Neural progenitor cell (in vitro differentiated cells): Measurements from ENCODE around the gene ERMP1.

Source experiments
- EZH2 ChIP-seq: fragments of 200-600 bp; sonication (generic); IDR thresholded peaks from 2 replicates; pipeline ENCODE4 v1.6.1; 2017; ENCODE audit warnings: antibody characterized with exemption, mild to moderate bottlenecking, moderate library complexity
- EZH2phosphoT487 ChIP-seq: fragments of 200-600 bp; sonication (generic); IDR thresholded peaks from 2 replicates; pipeline ENCODE4 v1.6.1; 2017; ENCODE audit warnings: antibody characterized with exemption
- TF ChIP-seq, protein P1 (sequence below): fragments of 200-600 bp; sonication (generic); IDR thresholded peaks from 2 replicates; pipeline ENCODE4 v1.5.1; 2017; ENCODE audit warnings: antibody characterized with exemption, mild to moderate bottlenecking

DNA sequence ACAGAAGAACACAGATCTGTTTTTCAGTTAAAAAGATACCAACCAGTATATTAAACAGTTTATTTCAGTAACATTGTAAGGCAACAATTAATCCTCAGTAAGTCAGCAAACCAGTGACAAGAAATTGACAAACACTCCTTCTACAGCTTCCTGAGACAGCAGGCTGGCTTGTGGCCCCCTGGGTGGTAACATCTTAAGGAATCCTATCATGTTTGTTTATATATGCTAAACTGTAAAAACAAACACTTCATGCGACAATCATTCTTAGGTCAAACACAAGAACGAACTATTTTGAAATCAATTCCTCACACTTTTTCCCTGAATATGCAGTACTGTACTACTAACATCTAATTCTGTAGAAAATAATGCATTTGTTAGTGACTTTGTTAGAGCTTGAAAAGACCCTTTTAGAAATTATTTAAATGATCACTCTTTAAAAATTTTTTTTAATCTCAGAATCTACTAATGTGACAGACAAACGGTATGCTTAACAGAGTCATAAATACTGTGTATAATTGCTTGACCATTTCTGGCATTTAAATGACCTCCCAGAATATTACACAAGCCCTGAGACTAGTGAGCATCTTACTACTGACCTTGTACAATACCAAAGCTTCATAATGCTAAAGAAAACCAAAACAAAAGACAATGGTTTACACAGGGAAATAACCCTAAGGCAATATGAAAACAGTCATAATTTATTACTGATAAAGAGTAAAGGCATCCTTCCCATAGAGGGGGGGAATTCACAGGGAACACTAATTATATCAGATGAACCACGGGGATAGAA, 48.2 kb downstream of the ERMP1 start:
- TF ChIP-seq, protein P1, sequence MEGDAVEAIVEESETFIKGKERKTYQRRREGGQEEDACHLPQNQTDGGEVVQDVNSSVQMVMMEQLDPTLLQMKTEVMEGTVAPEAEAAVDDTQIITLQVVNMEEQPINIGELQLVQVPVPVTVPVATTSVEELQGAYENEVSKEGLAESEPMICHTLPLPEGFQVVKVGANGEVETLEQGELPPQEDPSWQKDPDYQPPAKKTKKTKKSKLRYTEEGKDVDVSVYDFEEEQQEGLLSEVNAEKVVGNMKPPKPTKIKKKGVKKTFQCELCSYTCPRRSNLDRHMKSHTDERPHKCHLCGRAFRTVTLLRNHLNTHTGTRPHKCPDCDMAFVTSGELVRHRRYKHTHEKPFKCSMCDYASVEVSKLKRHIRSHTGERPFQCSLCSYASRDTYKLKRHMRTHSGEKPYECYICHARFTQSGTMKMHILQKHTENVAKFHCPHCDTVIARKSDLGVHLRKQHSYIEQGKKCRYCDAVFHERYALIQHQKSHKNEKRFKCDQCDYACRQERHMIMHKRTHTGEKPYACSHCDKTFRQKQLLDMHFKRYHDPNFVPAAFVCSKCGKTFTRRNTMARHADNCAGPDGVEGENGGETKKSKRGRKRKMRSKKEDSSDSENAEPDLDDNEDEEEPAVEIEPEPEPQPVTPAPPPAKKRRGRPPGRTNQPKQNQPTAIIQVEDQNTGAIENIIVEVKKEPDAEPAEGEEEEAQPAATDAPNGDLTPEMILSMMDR, result no peak
- TF ChIP-seq EZH2 (no peak), EZH2phosphoT487 (no peak)
